H9 (cell line): ENCODE measurements around the gene ADAMTSL4. TPM values are rescaled to one million over a fixed set of nuclear protein-coding genes. Genes with fewer than 3 reads are reported as not detected.

Source experiments
- DNase-seq: peaks from one replicate; pipeline ENCODE4 v3.0.0-alpha.2; 2017
- H2AFZ ChIP-seq: one replicate; pipeline ENCODE4 v1.6.1; 2013; ENCODE audit warnings: mild to moderate bottlenecking, low read length, control low read depth, moderate library complexity
- H2AK5ac ChIP-seq: 2 replicates; pipeline ENCODE4 v1.6.1; 2013; ENCODE audit warnings: low read length, control low read depth, mixed read lengths; ENCODE audit not compliant: insufficient read length
- H2BK120ac ChIP-seq: one replicate; pipeline ENCODE4 v1.6.1; 2013; ENCODE audit warnings: low read depth, mild to moderate bottlenecking, low read length, control low read depth, inconsistent platforms; ENCODE audit not compliant: poor library complexity, severe bottlenecking
- H2BK12ac ChIP-seq: 2 replicates; pipeline ENCODE4 v1.6.1; 2013; ENCODE audit warnings: low read length, control low read depth, mixed read lengths, low read depth; ENCODE audit not compliant: insufficient read length
- H2BK15ac ChIP-seq: 2 replicates; pipeline ENCODE4 v1.6.1; 2013; ENCODE audit warnings: low read depth, low read length, control low read depth
- H2BK20ac ChIP-seq: one replicate; pipeline ENCODE4 v1.6.1; 2013; ENCODE audit warnings: low read depth, mild to moderate bottlenecking, low read length, control low read depth, inconsistent platforms; ENCODE audit not compliant: poor library complexity, severe bottlenecking
- H2BK5ac ChIP-seq: 2 replicates; pipeline ENCODE4 v1.6.1; 2013; ENCODE audit warnings: low read length, control low read depth, mixed read lengths; ENCODE audit not compliant: insufficient read length
- H3K14ac ChIP-seq: 2 replicates; pipeline ENCODE4 v1.6.1; 2013; ENCODE audit warnings: low read length, control low read depth; ENCODE audit not compliant: insufficient read depth
- H3K18ac ChIP-seq: 2 replicates; pipeline ENCODE4 v1.6.1; 2013; ENCODE audit warnings: low read depth, mild to moderate bottlenecking, mixed read lengths, low read length, control low read depth; ENCODE audit not compliant: insufficient read length
- H3K23ac ChIP-seq: 2 replicates; pipeline ENCODE4 v1.6.1; 2013; ENCODE audit warnings: low read length, control low read depth, mixed read lengths, low read depth; ENCODE audit not compliant: insufficient read length
- H3K23me2 ChIP-seq: 2 replicates; pipeline ENCODE4 v1.6.1; 2013; ENCODE audit warnings: low read depth, mild to moderate bottlenecking, mixed read lengths, low read length, control low read depth; ENCODE audit not compliant: insufficient read length, poor library complexity, severe bottlenecking
- H3K27ac ChIP-seq: 2 replicates; pipeline ENCODE4 v1.5.1; 2013; ENCODE audit warnings: low read length, control low read depth, mixed read lengths, low read depth; ENCODE audit not compliant: insufficient read length
- H3K27me3 ChIP-seq: 2 replicates; pipeline ENCODE4 v1.6.1; 2013; ENCODE audit warnings: low read length, control low read depth, inconsistent platforms; ENCODE audit not compliant: insufficient read depth
- H3K4ac ChIP-seq: 2 replicates; pipeline ENCODE4 v1.6.1; 2013; ENCODE audit warnings: low read depth, mild to moderate bottlenecking, control low read depth, inconsistent platforms, low read length, moderate library complexity
- H3K4me1 ChIP-seq: 2 replicates; pipeline ENCODE4 v1.6.1; 2013; ENCODE audit warnings: low read length, control low read depth, inconsistent platforms; ENCODE audit not compliant: insufficient read depth
- H3K4me2 ChIP-seq: 2 replicates; pipeline ENCODE4 v1.6.1; 2013; ENCODE audit warnings: low read length, control low read depth, mixed read lengths; ENCODE audit not compliant: insufficient read length, insufficient read depth
- H3K56ac ChIP-seq: 2 replicates; pipeline ENCODE4 v1.6.1; 2013; ENCODE audit warnings: low read depth, mild to moderate bottlenecking, mixed read lengths, low read length, control low read depth; ENCODE audit not compliant: insufficient read length
- H3K79me1 ChIP-seq: 2 replicates; pipeline ENCODE4 v1.6.1; 2013; ENCODE audit warnings: low read depth, mild to moderate bottlenecking, moderate library complexity, low read length, control low read depth, inconsistent platforms; ENCODE audit not compliant: insufficient read depth, poor library complexity, severe bottlenecking
- H3K79me2 ChIP-seq: 2 replicates; pipeline ENCODE4 v1.6.1; 2013; ENCODE audit warnings: low read length, control low read depth, inconsistent platforms; ENCODE audit not compliant: insufficient read depth
- H3K9ac ChIP-seq: 2 replicates; pipeline ENCODE4 v1.6.1; 2013; ENCODE audit warnings: low read length, control low read depth, mixed read lengths; ENCODE audit not compliant: insufficient read length; ENCODE audit errors: extremely low read depth
- H3K9me3 ChIP-seq: one replicate; pipeline ENCODE4 v1.6.1; 2013; ENCODE audit warnings: low read depth, low read length, inconsistent platforms; ENCODE audit not compliant: control insufficient read depth
- H3T11ph ChIP-seq: one replicate; pipeline ENCODE4 v1.6.1; 2013; ENCODE audit warnings: mild to moderate bottlenecking, low read length, control low read depth, inconsistent platforms
- H4K20me1 ChIP-seq: one replicate; pipeline ENCODE4 v1.6.1; 2013; ENCODE audit not compliant: control insufficient read depth, insufficient read length, insufficient read depth
- H4K5ac ChIP-seq: 2 replicates; pipeline ENCODE4 v1.6.1; 2013; ENCODE audit warnings: low read depth, mild to moderate bottlenecking, mixed read lengths, low read length, control low read depth; ENCODE audit not compliant: insufficient read length
- H4K8ac ChIP-seq: replicated peaks from 2 replicates; pipeline ENCODE4 v1.6.1; 2013; ENCODE audit warnings: low read length, control low read depth, mixed read lengths, low read depth; ENCODE audit not compliant: insufficient read length
- H4K91ac ChIP-seq: 2 replicates; pipeline ENCODE4 v1.6.1; 2013; ENCODE audit warnings: low read depth, mild to moderate bottlenecking, moderate library complexity, mixed read lengths, low read length, control low read depth; ENCODE audit not compliant: insufficient read length
- H3K27ac Mint-ChIP-seq, 3 experiments: 2 replicates in 2 of 3; 3 replicates in 1 of 3; pipeline ENCODE4 v1.8.0; 2020 to 2021; ENCODE audit warnings: mixed read lengths in 3 of 3, mild to moderate bottlenecking in 1 of 3, moderate library complexity in 1 of 3
- H3K27me3 Mint-ChIP-seq: 2 replicates; pipeline ENCODE4 v1.8.0; 2021; ENCODE audit warnings: low read depth, mild to moderate bottlenecking, moderate library complexity, mixed read lengths
- H3K36me3 Mint-ChIP-seq, 3 experiments: 2 replicates in 2 of 3; 3 replicates in 1 of 3; pipeline ENCODE4 v1.8.0; 2020 to 2021; ENCODE audit warnings: low read depth in 3 of 3, mixed read lengths in 3 of 3; ENCODE audit not compliant: insufficient read depth in 1 of 3
- H3K4me1 Mint-ChIP-seq, 2 experiments: 2 replicates each; pipeline ENCODE4 v1.8.0; 2020; ENCODE audit warnings: mixed read lengths in 2 of 2
- H3K4me3 Mint-ChIP-seq, 2 experiments: 2 replicates in 1 of 2; 3 replicates in 1 of 2; pipeline ENCODE4 v1.8.0; 2020 to 2021; ENCODE audit warnings: mild to moderate bottlenecking in 2 of 2, mixed read lengths in 2 of 2, moderate library complexity in 1 of 2
- H3K9me3 Mint-ChIP-seq, 2 experiments: 2 replicates in 1 of 2; 3 replicates in 1 of 2; pipeline ENCODE4 v1.8.0; 2020; ENCODE audit warnings: mild to moderate bottlenecking in 2 of 2, mixed read lengths in 2 of 2, moderate library complexity in 1 of 2
- WGBS: extraction: QIAGEN DNeasy Blood & Tissue Kit; methylation state at CpG from one replicate; pipeline ENCODE4 v1.1.7; 2013; ENCODE audit warnings: missing lambda C conversion rate, low lambda C conversion rate, mixed read lengths; ENCODE audit not compliant: insufficient read length; ENCODE audit errors: extremely low coverage; 5-methylcytosine and 5-hydroxymethylcytosine counted together
- long read RNA-seq: library from polyadenylated mRNA; unstranded; transcript quantifications from one replicate; pipeline ENCODE4 v2.0.0, GENCODE V29; 2020
- total RNA-seq: library from RNA; stranded (reverse); gene quantifications from 2 replicates; pipeline ENCODE4 v1.2.1, GENCODE V29; 2021
- TF ChIP-seq, protein P1 (sequence below): fragments of 200-600 bp; sonication (generic); conservative IDR thresholded peaks from 3 replicates; pipeline ENCODE4 v1.8.0; 2021; ENCODE audit warnings: antibody characterized with exemption, mild to moderate bottlenecking

ADAMTSL4 gene
- total RNA-seq = 4.6 and 6.1 TPM in 2 replicates
- long read RNA-seq, partial matches to known transcripts = 1 of 2 reads
- long read RNA-seq, other reads (novel, unspliced or antisense) = 0 of 2 reads

DNA sequence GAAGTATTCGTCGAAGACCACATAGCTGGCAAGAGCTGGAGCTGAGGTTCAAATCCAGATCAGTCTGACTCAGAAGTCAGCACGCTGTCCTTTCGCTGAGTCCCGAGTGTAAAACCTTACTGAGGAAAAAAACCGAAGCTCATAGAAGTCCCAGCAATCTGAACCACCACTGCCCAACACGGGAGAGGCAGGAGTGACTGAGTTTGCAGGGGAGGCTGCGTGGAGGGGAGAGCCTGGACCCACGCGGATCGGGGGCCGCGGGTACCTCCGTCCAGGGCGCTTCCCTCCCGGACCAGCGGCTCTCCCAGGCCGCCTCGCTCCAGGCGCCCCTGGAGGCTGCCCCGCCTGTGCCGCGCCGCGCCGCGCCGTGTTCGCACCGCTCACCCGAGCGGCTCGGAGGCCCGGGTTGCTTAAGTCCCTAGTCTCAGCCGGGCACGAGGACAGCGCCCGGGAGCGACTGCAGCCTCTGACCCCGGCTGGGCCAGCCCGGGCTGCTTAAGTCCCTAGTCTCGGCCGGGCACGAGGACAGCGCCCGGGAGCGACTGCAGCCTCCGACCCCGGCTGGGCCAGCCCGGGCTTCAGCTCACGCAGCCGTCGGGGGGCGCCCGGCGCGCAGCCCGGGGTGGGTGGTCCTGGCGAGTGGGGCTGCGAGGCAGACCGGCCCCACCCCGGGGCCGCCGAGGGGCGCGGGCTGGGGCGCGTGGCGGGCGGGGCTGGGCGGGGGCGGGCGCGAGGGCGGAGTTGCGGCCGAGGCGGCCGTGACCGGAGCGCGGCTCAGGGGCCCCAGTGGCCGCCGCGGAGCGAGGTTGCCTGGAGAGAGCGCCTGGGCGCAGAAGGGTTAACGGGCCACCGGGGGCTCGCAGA, at the start of gene ADAMTSL4:
Gene ADAMTSL4, plus strand, starts transcription at position 777 of the 864 bp plus-strand sequence. CDS start 2,881 bp downstream, outside the sequence.
- peaks cover 43% of the 10 kb centered on the region for H3K27me3 Mint-ChIP-seq
- no peak within 1 kb of the TSS for H3T11ph ChIP-seq
- no peaks in the 10 kb centered on the region for H3K9me3 Mint-ChIP-seq
- H3K9ac ChIP-seq = peak within 1 kb of the TSS; percentile 59
- DNase-seq = peak; percentile 51
- no peak within 1 kb of the TSS for H4K8ac ChIP-seq
- H3K27ac ChIP-seq = no peak within 1 kb of the TSS
- no peak within 1 kb of the TSS for H3K18ac ChIP-seq
- 0 out of 2 replicates have a peak, but pooled peaks cover 3% of the 10 kb centered on the region for H3K4me1 ChIP-seq
- no peak within 1 kb of the TSS for H4K5ac ChIP-seq
- no peak within 1 kb of the TSS for H3K56ac ChIP-seq
- H2BK15ac ChIP-seq = no peak within 1 kb of the TSS
- H2AFZ ChIP-seq = no peak within 1 kb of the TSS
- H3K27ac Mint-ChIP-seq = no peak within 1 kb of the TSS; a peak in 1 of 7 replicates
- peaks cover 10% of the 10 kb centered on the region for H3K23me2 ChIP-seq
- H2BK120ac ChIP-seq = no peak within 1 kb of the TSS
- H3K23ac ChIP-seq = no peak within 1 kb of the TSS
- peaks cover 3% of the 10 kb centered on the region; the same call in 1 of the 2 replicates for H3K27me3 ChIP-seq
- no peak within 1 kb of the TSS for H2BK12ac ChIP-seq
- peaks cover 16 to 28% of the 10 kb centered on the region in 2 experiments for H3K4me1 Mint-ChIP-seq
- no CpG with 5 or more reads among the region's 91 CpGs for whole genome bisulfite sequencing
- H3K36me3 Mint-ChIP-seq = peaks cover 0 to 2% (median 0%) of the 10 kb centered on the region in 3 experiments; a peak in 2 of 7 replicates
- no peaks in the 10 kb centered on the region for H3K79me1 ChIP-seq
- no peaks in the 10 kb centered on the region for H3K79me2 ChIP-seq
- H2AK5ac ChIP-seq = no peak within 1 kb of the TSS
- H3K9me3 ChIP-seq = no peaks in the 10 kb centered on the region
- no peak within 1 kb of the TSS for H4K91ac ChIP-seq
- no peaks in the 10 kb centered on the region for H4K20me1 ChIP-seq
- no peak within 1 kb of the TSS for H2BK5ac ChIP-seq
- no peak within 1 kb of the TSS for H2BK20ac ChIP-seq
- H3K4me3 Mint-ChIP-seq = peak within 1 kb of the TSS; percentile 69 to 87
- H3K4me2 ChIP-seq = peak within 1 kb of the TSS; percentile 48
- TF ChIP-seq, protein P1, sequence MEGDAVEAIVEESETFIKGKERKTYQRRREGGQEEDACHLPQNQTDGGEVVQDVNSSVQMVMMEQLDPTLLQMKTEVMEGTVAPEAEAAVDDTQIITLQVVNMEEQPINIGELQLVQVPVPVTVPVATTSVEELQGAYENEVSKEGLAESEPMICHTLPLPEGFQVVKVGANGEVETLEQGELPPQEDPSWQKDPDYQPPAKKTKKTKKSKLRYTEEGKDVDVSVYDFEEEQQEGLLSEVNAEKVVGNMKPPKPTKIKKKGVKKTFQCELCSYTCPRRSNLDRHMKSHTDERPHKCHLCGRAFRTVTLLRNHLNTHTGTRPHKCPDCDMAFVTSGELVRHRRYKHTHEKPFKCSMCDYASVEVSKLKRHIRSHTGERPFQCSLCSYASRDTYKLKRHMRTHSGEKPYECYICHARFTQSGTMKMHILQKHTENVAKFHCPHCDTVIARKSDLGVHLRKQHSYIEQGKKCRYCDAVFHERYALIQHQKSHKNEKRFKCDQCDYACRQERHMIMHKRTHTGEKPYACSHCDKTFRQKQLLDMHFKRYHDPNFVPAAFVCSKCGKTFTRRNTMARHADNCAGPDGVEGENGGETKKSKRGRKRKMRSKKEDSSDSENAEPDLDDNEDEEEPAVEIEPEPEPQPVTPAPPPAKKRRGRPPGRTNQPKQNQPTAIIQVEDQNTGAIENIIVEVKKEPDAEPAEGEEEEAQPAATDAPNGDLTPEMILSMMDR = no peak; the same call in 2 of the 3 replicates
- no peak within 1 kb of the TSS for H3K4ac ChIP-seq
- H3K14ac ChIP-seq = peak within 1 kb of the TSS; percentile 73
